ENCODE results near the gene COL5A1.

COL5A1 gene

DNA sequence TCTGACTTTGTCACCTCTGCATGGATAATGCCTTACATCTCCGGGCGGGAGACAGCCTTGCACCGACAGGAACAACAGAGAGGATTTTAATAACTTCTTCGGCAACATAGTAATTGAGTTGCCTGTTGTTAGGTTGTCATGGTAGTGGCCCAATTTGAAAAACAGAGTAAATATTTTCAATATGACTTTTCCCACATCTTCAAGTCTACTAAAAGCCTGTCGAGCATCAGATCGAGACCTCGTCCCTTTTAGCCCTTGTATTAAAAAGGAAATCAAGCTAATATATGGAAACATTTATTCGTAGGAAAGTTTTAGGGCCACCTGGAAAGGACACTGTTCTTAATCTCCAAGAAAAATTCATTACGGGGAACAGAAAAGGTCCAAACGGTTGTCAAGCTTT is 168.2 kb downstream of the COL5A1 start:
- DNase-seq (ENCODE audit: low read depth in 1 of 2, low spot score in 1 of 2): no peak

DNA sequence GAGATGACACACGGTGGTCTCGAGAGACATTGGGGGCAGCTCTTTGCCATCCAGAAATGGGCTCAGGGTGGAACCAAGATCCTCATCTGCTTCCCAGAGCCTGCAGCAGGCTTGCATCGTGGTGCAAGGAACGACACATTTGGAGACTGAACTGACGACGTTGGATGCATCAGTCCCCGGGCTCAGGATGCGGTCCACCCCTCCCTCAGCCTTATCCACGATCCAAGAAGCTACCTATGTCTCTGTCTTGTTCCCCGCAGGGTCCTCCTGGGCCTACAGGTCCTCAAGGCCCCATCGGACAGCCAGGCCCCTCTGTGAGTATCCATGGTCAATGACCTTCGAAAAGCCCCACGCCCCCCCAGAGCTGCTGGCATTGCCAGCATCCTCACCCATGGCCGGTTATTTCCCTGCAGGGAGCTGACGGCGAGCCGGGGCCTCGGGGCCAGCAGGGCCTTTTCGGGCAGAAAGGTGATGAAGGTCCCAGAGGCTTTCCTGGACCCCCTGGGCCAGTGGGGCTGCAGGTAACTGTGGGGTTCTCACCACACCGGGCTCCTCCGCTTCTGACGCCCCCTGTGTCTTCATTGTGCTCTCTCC is 169.6 kb downstream of the COL5A1 start:
- no peak for DNase-seq (ENCODE audit: low read depth in 1 of 2, low spot score in 1 of 2)

DNA sequence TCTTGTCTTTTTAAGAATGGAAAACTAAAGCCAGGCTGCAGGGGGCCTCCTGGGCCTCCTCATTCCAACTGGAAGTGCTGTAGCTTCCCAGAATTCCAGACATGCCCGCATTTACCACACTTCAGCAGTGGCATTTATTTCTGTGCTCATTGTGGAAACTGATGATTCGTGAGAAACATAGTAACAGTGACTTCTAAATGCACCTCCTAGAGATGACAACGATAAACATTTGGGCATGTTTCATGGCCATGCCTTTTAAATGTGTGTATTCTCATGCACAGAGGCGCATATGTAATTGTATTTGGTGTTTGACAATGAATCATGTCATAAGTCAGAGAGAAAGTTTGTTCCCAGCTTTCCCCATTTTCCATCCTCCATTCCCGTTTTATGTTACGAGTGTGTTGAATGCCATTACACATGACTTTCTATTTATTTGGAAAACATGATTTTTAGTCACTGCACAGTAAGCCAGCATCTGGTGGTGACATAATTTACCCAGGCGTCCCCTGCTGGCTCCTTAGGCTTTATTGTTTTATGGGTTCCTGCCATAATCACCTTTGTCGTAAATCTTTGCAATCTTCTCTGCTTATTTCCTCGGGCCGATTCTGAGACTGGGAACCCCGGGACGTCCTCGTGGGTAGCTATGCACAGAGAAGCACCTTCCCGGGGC is 170.2 kb downstream of the COL5A1 start:
- no peak for DNase-seq (ENCODE audit: low read depth in 1 of 2, low spot score in 1 of 2)

DNA sequence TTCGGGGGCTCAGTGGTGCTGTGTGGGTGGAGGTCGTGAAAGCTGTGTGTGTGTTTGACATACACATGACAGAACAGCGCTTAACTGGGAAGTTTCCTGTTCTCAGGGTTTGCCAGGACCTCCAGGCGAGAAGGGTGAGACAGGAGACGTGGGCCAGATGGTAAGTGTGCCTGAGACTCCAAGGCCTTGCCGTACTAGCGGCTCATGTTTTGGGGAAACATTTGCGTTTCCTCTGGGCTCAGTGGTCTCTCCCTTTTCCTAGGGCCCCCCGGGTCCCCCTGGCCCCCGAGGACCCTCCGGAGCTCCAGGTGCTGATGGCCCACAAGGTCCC is 170.7 kb downstream of the COL5A1 start:
- no peak for DNase-seq (ENCODE audit: low read depth in 1 of 2, low spot score in 1 of 2)

DNA sequence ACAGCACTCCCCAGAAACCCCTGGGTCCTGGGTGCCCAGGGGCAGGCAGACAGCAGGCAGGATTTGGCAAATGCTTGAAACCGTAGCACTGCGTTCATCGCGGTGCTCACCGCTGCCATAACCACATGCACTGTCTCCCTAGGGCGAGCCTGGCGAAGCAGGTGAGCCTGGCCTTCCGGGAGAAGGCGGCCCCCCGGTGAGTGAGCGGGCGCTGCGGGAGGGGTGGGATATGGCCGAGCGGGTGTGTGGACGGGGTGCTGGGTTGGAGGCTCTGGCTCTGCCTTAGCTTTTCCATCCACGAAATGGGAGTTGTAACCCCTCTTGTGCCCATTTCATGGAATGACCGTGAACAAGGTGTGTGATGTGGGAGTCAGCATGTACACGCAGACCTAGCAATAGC is 172.2 kb downstream of the COL5A1 start:
- DNase-seq (ENCODE audit: low read depth in 1 of 2, low spot score in 1 of 2): no peak

DNA sequence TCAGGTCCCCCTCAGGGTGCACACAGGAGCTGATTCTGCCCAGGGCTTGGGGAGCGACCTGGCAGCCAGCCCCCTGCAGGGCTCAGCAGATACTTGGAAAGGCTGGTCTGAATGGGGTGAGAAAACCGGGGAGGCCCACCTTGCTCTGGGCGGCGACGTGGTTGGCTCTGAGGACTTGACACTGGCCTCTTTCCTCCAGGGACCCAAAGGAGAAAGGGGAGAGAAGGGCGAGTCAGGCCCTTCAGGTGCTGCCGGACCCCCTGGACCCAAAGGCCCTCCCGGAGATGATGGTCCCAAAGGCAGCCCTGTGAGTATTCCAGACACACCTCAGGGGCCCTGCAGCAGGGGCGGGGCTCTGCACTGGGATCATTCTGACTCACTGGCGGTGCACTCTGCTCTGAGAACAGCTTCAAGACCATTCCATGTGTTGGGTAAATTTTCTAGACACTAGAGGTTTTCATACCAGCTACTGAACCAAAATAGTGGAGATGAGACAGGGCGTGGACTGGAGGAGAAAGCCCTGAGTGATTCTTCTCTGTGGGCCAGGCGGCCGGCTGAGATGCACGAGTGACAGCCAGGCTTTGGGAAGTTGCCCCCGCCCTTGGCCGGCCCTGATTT is 173.1 kb downstream of the COL5A1 start:
- DNase-seq (ENCODE audit: low read depth in 1 of 2, low spot score in 1 of 2): no peak

DNA sequence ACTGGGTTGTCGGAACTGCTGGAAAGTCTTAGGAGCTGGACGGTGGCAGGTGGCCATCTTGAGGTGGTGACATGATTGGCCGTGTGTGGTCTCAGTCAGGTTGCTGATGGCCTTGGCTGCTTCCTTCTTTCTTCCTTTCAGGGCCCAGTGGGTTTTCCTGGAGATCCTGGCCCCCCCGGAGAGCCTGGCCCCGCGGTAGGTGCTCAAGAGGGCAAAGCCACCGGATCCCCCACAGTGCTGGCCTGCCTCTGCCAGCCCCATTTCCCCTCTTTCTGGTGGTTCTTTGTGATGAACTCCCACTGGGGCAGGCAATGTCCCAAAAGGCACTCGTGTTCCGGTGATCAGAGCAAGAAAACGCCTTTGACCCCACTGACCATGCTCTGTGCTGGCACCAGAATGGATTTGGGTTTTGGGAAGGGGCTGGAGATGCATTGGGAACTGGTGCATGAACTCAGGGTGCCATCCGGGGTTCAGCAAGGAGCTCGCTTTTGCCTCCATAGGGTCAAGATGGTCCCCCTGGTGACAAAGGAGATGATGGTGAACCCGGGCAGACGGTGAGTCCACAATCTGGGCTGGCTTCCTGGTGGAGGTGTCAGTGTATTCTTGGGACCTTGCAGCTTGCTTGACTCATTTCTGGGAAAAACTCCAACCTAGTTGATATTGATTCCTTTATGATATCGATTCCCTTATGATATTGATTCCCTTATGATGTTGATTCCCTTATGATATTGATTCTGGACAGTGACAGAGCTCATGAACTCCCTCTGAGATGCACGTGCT is 174.0 kb downstream of the COL5A1 start:
- no peak for DNase-seq (ENCODE audit: low read depth in 1 of 2, low spot score in 1 of 2)

DNA sequence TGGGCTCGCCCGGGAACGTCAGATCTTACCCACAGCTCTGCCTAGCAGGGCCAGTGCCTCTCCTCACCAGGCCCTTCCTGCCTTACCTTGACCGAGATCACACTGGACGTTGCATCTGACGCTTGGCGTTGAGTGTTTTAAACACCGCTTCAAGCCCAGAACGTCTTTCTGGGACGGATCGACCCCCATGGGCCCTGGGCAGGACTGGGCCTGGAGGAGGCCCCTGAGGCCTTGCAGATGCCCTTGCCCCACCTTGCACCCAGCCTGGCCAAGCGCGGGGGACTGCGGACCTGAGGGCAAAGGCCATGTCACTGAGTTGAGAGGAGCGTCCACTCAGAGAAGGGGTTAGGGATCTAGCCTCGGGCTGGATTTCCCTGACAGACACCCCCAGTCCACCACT is 174.7 kb downstream of the COL5A1 start:
- no peak for DNase-seq (ENCODE audit: low read depth in 1 of 2, low spot score in 1 of 2)

DNA sequence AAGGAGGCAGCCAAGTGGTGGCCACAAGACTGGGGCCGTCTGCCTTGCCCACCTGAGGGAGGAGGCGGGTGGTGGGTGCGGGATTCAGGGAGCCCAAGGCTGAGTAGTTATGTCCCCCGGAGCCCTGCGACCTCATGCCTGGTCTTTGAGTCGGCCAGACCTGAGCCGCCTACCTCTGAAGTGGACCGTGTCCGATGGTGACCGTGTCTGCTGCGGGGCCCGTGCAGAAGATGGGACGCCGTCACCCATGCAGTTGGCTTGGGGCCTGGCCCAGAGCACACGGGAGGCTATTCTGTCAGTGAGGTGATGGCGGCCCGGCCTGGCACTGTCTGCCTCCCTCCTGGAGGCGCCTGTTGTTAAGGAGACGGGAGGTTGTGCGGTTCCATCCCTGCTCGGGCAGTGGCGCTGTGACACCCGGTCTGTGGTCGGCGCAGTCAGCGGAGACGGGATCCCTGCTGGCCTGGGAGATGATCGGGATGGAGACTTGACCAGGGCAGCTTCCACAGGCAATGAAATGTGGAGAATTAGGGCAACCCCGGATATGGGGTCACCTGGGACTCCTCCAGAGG is 176.5 kb downstream of the COL5A1 start:
- no peak for DNase-seq (ENCODE audit: low read depth in 1 of 2, low spot score in 1 of 2)

DNA sequence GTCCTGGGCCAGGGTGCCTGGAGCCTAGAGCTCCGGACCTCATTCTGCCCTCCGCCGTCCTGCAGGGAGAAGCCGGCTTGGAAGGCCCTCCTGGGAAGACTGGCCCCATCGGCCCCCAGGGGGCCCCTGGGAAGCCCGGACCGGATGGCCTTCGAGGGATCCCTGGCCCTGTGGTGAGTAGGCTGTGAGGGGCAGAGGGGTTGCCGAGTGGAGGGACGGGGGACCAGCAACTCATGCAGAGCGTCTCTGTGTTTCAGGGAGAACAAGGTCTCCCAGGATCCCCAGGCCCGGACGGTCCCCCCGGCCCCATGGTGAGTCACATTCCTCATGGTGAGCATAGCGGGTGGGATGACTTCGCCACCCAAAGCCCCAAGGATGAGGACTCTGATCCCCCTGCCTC is 177.0 kb downstream of the COL5A1 start:
- no peak for DNase-seq (ENCODE audit: low read depth in 1 of 2, low spot score in 1 of 2)

DNA sequence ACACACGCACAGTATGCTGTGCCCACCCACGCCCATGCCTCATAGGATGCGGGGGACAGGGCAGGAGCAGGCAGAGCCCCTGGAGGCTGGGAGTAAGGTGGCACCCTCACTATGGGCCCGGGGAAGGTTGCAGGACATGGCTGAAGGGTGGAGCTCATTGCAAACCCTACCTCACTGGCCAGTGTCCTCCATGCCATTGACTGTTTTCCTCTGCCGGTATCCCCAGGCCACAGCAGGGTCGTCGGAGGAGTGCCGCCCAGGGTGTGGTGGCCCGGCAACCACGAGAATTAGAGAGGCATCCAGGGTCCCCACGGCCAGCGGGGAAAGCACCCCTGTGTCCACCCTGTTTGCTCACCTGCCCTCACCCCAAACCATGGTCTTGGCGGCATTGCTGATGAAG is 179.3 kb downstream of the COL5A1 start:
- DNase-seq (ENCODE audit: low read depth in 1 of 2, low spot score in 1 of 2): no peak

DNA sequence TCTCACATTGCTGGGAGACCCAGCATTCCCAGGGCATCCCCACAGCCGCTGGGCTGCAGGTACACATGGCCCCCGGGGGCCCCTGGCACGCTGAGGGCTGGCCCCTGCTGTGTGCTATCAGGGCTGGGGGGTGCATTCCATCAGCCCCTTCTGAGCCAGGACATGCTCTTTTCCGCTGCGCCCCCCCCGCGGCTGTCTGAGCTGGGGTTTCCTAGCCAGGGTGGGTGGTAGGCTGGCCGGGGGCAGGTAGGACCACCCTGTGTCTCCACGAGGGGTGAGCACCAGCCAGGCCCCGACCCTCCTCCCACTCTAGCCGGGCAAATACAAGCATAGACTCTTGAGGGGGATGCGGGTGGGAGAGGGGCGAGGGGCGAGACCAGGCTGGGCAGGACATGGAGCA is 180.9 kb downstream of the COL5A1 start:
- no peak for DNase-seq (ENCODE audit: low read depth in 1 of 2, low spot score in 1 of 2)

DNA sequence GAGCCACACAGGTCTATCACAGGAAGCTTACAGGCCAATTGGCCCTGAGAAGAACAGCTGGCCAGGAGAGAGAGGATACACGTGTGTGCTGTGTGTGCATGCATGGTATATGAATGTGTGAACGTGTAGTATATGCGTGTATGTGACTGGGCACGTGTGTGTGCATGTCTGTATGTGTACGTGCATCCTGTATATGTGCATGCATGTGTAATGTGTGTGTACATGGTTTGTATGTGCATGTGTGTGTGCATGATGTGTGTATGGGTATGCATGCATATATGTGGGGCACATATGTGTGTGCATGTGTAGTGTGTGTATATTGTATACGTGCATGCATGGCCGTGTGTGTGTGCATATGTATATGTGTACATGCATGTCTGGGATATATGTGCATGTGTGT is 182.0 kb downstream of the COL5A1 start:
- DNase-seq (ENCODE audit: low read depth in 1 of 2, low spot score in 1 of 2): no peak

DNA sequence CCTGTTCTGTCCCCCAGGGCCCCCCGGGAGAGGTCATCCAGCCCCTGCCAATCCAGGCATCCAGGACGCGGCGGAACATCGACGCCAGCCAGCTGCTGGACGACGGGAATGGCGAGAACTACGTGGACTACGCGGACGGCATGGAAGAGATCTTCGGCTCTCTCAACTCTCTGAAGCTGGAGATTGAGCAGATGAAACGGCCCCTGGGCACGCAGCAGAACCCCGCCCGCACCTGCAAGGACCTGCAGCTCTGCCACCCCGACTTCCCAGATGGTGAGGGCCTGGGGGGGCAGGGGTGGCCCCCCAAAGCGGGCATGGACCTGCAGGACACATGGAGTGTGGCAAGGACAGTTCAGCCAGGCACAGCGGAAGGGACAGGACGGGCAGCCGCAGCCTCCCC is 183.0 kb downstream of the COL5A1 start:
- no peak for DNase-seq (ENCODE audit: low read depth in 1 of 2, low spot score in 1 of 2)

DNA sequence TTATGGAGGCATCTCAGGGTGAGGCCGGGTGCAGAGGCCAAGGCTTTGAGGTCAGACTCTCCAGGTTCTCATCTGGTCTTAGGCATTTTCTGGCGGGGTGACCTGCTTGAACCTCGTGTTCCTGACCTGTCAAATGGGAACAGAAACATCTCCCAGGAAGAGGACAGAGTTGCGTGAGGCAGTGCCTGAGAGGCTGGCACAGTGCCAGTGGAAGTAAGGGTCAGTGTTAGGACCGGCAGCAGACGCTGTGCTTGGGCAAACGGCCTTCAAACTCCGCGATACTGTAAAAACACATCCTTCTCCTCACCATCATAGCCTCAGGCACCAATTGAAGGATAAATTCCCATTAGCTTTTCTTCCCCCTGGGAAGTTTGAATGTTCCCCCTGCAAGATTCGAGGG is 183.4 kb downstream of the COL5A1 start:
- no peak for DNase-seq (ENCODE audit: low read depth in 1 of 2, low spot score in 1 of 2)

DNA sequence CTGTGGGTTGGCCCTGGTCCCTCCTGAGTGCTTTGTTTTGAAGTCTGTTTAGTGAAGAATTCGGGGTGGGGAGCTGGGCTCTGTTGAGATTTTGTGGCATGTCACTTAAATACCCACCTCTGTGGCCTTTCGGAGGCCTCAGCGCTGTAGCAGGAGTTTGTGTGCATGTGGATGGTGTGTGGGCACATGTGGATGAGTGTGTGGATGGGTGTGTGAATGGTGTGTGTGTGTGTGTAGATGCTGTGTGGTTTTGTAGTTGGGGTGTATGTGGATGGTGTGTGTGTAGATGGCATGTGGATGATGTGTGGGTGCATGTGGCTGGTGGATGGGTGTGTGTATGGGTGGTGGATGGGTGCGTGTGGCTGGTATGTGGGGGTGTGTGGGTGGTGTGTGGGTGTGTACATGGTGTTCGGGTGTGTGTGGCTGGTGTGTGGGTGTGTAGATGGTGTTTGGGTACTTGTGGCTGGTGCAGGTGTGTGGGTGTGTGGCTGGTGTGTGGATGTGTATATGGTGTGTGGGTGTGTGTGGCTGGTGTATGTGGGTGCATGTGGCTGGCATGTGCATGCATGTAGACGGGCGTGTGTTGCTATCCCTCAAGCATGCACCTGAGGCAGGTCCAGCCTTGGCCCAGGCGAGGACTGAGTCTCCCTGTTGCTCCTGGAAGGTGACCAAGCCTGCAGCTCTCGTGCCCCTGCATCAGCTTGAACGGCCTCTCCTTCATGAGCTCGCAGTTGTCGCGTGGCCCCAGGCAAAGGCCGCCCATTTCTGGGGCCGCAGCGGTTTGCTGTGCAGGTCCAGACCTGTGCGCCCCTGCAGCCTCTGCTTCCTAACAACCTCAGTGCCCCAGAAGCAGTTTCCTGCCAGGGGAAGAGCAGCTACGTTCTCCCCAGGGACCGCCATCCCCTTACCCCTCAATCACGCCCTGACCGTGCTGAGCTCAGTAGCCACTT is 185.0 kb downstream of the COL5A1 start:
- no peak for DNase-seq (ENCODE audit: low read depth in 1 of 2, low spot score in 1 of 2)

DNA sequence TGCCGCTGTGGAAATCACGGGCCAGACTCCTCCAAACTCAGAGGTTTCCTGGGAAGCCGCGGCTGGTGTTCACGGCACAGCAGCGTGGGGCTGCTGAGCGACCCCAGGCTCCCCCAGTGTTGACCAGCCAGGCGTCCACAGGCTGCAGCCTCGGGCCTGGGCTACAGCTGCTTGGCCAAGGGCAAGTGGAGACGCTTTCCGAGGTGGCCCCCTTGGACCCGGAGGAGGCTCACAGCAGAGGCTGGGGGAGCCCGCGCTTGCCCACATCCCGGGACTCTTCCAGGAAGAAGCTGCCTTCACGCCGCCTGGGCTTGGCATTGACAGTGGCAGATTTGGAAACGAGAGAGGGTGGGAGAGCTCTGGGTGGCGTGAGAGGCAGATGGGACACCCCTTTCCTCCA is 186.0 kb downstream of the COL5A1 start:
- no peak for DNase-seq (ENCODE audit: low read depth in 1 of 2, low spot score in 1 of 2)

DNA sequence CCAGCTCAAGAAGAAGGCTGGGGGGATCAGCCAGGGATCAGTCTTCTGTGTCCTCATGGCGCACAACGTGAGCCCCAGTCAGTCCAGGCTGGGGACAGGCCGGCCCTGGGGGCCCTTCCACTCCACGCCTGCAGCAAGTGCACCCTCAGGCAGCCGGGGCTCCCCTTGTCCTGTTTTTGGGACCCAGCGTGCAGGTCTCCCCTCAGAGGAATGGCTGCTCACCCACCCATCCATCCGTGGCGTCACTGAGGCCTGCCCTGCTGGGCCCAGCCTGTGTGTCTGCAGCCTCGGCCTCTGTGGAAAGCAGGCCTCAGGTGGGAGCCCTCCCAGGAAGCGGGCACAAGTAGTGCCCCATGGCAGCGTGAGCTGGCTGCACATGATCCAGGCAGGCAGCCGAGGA is 186.4 kb downstream of the COL5A1 start:
- DNase-seq (ENCODE audit: low read depth in 1 of 2, low spot score in 1 of 2): no peak

DNA sequence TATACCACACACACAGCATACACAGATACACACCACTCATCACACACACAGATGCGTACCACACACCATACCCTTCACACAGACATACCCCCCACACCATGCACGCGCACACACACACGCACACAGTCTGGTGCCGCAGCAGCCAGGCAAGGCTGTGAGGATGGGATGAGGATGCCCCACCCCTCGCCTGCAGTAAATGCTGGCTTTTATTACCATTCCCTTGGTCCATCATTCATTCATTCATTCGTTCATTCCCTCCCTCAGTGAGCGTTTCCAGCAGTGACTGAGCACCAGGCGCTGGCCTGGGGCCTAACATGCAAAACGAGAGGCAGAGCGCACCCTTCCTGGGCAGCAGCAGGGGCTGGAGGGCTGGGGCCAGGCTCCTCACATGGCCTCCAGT is 187.3 kb downstream of the COL5A1 start:
- DNase-seq (ENCODE audit: low read depth in 1 of 2, low spot score in 1 of 2): no peak

DNA sequence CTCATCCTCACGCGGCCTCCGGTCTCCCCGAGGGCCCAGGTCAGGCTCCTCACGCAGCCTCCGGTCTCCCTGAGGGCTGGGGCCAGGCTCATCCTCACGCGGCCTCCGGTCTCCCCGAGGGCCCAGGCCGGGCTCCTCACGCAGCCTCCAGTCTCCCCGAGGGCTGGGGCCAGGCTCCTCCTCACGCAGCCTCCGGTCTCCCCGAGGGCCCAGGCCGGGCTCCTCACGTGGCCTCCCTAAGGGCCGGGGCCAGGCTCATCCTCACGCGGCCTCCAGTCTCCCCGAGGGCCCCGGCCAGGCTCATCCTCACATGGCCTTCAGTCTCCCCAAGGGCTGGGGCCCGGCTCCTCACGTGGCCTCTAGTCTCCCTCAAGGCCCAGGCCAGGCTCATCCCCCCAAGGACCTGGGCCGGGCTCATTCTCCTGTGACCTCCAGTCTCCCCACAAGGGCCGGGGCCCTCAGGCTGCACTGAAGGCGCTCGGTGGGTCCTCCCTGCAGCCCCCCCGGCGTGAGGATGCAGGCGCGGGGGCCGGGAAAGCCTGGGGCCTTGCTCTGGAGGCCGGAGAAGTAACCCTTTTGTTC is 187.8 kb downstream of the COL5A1 start:
- no peak for DNase-seq (ENCODE audit: low read depth in 1 of 2, low spot score in 1 of 2)

All from activated T-helper 1 cell treated with anti-CD3 and anti-CD28 coated beads, Interleukin-2, amount 50 U/mL, for 16 hours (primary cell).